ENCODE data around the gene DDI1.

The DDI1 gene

GRCh38 chr11:104005234-104005855, 31.1 kb upstream of the DDI1 start:
- H3K4me3 ChIP-seq (ENCODE audit: low read depth, low read length): no peak overlapping the region
- no peak for DNase-seq
- TF ChIP-seq CTCF (IDR thresholded peaks at IDR 0.05; ENCODE audit: low read depth, low read length): no peak
- no peaks in the 10 kb centered on the region for H3K4me1 ChIP-seq
- no peaks in the 10 kb centered on the region for H3K36me3 ChIP-seq
- H3K9me3 ChIP-seq: no peaks in the 10 kb centered on the region
- H3K27me3 ChIP-seq: no peaks in the 10 kb centered on the region

DNA sequence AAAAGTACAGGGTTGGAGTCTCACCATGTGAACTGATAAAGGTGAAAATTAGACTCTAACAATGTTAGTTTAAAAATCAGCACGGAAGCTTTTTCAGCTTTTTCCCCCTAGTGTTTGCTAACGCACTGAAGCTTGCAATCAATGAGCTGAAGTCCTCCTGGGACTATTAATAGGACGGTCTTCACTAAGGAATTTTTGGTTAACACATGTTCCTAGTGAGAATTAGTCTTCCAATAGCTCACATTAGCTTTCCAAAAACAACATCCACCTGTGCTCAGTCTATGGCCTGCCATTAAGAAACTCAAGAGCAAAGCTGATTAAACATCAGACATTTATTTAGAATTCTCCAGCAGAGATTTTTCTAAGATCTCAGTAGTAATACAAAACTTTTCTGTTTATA, 26.7 kb upstream of the DDI1 start:
- Histone ChIP-seq H3K27me3 (no peaks in the 10 kb centered on the region), H3K4me1 (no peaks in the 10 kb centered on the region), H3K9me3 (no peaks in the 10 kb centered on the region), H3K36me3 (no peaks in the 10 kb centered on the region), H3K4me3 (ENCODE audit: low read depth, low read length) (no peak overlapping the region)
- no peak for TF ChIP-seq CTCF (IDR thresholded peaks at IDR 0.05; ENCODE audit: low read depth, low read length)
- no peak for DNase-seq

DNA sequence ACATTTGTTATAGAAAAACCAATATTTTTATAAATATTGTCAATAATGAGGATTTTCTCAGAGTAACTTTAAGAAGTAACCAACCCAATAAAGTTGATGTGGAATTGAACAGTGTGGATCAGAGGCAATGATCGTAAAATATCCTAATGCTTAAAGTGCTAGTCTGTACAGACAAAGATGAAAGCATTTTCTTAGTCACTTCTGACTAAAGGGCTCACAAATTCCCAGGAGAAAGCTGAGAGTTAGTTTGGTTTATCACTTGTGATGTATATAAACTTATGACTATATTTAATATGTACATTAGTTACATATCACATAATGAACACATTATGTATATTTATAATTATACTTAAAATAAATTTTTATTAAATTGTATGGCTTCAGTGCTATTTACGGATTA, 25.4 kb upstream of the DDI1 start:
- no peak for DNase-seq
- Histone ChIP-seq H3K4me3 (ENCODE audit: low read depth, low read length) (no peak overlapping the region), H3K36me3 (no peaks in the 10 kb centered on the region), H3K27me3 (no peaks in the 10 kb centered on the region), H3K4me1 (no peaks in the 10 kb centered on the region), H3K9me3 (no peaks in the 10 kb centered on the region)
- TF ChIP-seq CTCF (IDR thresholded peaks at IDR 0.05; ENCODE audit: low read depth, low read length): no peak

DNA sequence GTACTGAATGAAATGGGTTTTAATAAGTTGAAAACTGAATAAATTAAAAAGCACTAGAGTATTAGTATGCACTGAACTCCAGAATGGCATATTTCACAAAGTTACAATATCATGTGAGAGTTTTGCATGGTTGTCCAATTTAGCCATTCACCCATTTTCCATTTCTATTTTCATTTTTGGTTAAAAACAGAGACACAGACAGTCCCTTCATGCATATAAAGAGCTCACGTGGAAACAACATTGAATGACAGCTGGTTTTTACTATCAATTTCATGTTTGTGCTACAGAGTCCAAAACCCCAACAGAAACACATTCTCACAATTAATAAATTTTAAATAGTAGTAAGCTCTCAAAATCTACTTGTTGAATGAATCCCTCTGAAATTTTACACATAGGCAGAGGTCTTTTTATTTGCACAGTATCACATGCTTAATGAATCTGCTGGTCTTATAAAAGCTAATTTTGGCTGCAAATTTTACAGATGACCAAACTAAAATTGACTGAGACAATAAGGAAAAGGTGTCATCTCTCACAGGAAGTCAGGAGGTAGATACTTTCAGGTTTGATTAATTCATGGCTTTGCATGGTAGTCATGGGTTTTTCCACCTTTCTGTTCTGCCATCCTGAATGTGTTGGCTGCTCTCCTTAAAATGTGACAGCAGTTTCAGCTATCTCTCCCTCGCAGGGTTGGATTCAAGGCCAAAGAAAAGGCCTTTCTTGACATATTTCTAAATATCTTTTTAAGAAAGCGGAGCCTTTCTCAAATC, 20.6 kb upstream of the DDI1 start:
- Histone ChIP-seq H3K36me3 (no peaks in the 10 kb centered on the region), H3K9me3 (no peaks in the 10 kb centered on the region), H3K4me3 (ENCODE audit: low read depth, low read length) (no peak overlapping the region), H3K4me1 (no peaks in the 10 kb centered on the region), H3K27me3 (no peaks in the 10 kb centered on the region)
- no peak for DNase-seq
- no peak for TF ChIP-seq CTCF (IDR thresholded peaks at IDR 0.05; ENCODE audit: low read depth, low read length)

- Histone ChIP-seq H3K27me3 (no peaks in the 10 kb centered on the region), H3K36me3 (no peaks in the 10 kb centered on the region), H3K9me3 (no peaks in the 10 kb centered on the region), H3K4me1 (no peaks in the 10 kb centered on the region), H3K4me3 (ENCODE audit: low read depth, low read length) (no peak overlapping the region)
- no peak for DNase-seq
- no peak for TF ChIP-seq CTCF (IDR thresholded peaks at IDR 0.05; ENCODE audit: low read depth, low read length)
Measured at GRCh38 chr11:104024572-104024971, 11.9 kb upstream of the DDI1 start.
